Stimulated activated CD4-positive, alpha-beta T cell treated with anti-CD3 and anti-CD28 coated beads, Interleukin-12 subunit alpha, Interleukin-12 subunit beta, amount 100 ng/mL, for 24 hours (primary cell): ENCODE results near the gene C1orf198.

Experiments
- DNase-seq, 2 experiments: peaks; one replicate each; pipeline ENCODE4 v3.0.0-alpha.2; 2020; ENCODE audit warnings: low read depth in 2 of 2

C1orf198 gene

DNA sequence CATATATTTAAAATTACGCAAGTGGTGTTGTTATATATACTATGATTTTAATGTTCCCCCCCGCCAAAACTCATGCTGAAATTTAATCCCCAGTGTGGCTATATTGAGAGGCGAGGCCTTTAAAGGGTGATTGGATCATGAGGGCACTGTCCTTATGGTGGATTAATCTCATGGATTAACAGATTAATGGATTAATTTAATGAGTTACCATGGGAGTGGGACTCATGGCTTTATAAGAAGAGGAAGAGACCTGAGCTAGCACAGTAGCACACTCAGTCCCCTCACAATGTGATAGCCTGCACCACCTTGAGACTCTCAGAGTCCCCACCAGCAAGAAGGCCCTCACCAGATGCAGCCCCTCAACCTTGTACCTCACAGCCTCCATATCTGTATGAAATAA lies 34.8 kb downstream of the C1orf198 start:
- no peak for DNase-seq

DNA sequence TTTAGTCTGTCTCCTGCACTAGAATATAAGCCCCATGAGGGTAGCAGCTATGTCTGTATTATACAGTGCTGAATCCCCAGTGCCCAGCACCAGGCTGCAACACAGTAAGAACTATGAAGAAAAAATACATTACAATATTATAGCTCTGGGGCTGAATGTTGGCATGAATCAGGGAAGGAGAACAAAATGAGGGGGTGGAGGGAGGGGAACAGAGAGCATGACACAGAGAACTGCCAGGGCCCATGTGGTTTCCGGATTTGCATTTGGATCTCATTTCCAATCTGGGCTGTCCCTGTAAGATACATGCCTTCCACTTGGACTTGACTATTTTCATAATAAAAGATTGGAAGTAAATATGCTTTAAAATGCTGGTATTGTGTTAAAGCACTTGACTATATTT lies 35.8 kb downstream of the C1orf198 start:
- no peak for DNase-seq

DNA sequence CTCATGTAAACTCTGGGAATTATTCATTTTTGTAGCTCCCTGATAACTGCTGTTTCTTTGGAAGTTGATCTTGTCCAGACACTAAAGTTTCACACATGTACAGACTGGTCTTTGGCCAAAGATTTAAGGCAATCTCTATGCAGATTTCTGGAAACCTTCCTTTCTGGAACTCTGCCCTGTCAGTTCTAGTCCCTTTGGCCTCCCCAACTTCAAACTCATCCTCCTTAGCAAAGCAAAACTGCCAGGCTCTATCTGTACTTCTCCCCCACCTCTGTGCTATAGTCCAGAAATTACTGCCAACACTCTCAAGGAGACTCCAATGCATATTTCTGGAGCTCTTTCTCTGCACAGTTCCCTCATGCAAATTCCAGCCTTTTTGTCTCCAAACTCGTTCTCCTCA lies 36.5 kb downstream of the C1orf198 start:
- DNase-seq = no peak

DNA sequence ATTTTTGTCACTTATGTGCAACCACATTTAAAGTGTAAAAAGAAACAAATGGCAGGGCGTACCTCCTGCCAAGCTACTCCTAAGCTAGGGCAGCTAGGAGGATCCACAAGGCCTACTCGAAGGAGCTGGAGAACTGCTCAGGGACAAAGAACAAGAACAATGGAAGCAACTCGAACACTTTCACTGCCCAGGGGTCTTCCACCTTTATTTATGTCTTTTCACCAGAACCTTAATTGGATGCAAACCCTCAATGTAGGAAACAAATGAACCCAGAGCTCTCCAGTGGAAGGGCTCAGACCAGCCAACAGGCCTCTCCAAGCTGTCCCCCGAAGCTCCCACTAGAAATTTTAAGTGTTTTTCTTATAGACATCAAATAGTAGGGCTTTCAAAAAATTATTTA lies 39.9 kb downstream of the C1orf198 start:
- DNase-seq = no peak

DNA sequence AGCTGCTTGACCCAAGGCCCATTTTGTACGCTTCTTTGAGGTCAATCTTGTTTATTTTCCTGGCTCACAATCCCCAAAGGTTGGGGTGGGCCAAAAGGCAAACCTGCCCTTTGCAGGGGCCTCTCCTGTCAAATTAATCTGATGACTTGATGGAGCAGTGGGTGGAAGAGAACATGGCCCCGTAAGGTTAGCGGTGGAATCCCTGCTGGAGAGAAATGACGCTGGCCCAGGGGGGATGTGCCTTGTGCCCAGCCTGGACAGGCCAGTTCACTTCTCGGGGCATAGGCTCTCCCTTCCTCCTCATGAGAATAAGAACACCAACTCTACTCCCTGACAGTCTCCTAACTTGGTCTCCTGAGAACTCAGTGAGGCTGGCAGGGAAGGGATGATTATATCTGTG lies 40.5 kb downstream of the C1orf198 start:
- no peak for DNase-seq

DNA sequence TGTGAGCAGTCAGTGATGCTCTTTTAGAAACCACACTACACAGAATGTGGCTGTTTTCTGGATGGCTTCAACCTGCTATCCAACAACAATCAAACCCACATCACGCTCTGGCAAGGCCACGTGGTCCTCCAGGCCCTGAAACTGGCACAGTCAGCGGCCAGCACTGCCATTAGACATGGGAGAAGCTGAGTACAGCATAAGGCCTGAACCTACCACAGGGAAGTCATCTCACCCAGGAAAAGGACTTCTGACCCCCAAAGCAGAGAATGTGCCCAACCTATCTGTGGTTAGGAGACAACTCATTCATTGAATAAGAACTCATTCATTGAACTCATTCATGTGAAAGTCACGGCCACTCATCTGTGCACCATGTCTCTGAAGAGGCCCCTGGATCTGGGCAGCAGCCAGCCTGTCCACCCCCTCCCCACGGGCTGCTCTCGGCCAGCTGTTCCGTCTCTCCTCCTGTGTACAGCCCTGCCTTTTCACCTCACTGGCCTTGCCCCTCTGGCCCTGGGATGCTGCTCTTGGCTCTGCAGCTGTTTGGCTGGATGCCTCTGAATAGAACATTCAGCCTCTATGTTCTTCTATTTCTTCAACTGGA lies 41.1 kb downstream of the C1orf198 start:
- no peak for DNase-seq

DNA sequence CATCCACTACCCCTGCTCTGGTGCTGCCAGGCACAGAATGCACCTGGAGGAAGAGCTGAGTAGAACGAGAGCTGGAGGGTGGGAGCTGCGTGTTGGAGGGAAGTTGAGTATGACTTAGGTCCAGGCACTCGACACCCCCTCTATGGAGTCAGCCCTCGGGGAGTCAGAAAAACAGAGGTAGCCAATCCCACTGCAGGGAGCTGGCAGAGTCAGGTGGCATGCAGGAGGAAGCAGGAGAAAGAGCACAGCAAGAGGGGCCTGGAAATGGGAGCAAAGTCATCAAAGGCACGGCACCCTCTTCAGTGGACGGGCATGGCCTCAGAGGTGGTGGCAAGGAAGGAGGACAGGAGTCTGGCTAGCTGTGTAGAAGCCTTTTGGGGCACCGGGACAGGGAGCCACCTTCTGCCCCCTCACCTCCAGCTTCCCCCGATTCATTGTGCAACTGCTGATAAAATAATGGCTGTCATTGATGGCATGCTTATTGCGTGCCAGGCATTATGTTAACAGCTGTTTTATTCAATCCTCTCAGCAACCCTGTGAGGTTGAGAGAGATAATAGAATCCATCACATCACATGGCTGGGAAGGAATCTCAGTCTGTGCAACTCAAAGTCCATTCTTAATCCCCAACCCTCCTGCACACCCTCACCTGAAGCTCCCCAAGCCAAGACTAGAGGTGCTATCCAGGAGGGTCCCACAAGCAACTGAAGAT lies 42.0 kb downstream of the C1orf198 start:
- no peak for DNase-seq

DNA sequence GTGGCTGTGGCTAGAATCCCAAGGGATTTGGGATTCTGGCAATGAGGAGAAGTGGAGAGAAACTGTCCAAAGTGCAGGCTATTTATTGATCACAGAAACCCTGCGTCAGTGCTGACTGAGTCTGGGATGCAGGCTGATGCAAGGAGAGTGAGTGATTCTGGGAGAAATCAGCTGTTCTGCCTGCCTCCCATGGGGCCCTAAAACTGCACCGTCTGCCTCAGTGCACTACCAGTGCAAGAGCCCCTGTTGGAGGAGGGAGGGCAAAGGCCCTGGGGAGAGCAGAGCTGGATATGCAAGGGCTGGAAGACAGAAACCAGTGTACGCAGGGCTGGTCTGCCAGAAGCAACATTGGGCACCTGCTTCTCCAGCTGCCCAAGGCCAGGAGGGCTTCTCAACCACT lies 42.6 kb downstream of the C1orf198 start:
- no peak for DNase-seq

DNA sequence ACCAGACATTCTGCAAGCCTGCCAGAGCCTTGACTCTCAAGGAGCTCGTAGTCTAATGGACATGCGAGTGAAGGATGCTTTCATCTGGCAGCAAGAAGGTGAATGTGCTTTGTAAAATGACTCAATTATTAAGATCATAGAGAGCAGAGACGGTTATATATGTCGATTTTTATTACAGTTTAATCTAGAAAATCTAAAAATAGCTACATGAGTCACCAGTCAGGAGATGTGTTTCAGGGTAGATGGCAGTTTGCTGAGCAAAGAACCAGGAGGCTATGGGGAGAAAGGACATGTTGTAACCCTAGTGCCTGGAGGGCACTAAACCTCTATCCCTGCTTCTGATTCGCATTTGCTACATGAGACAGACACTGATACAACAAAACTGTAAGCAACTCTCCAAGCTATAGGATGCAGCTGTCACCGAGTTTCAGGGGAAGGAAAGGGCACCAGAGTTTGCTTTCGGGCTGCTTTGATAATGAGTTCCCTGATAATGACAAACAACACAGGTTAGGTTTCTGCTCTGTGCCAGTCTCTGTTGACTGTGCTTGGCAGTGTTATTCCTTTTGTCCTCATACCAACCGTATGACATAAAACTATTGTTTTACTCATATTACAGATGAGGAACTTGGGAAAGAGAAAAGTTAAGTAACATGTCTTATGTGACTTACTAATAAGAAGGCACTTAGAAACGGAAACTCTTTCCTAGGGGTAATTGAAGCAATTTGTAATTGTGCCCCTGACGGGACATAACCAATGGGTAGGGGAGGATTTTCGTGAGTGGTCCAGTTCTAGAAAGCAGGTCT lies 43.2 kb downstream of the C1orf198 start:
- DNase-seq = no peak

DNA sequence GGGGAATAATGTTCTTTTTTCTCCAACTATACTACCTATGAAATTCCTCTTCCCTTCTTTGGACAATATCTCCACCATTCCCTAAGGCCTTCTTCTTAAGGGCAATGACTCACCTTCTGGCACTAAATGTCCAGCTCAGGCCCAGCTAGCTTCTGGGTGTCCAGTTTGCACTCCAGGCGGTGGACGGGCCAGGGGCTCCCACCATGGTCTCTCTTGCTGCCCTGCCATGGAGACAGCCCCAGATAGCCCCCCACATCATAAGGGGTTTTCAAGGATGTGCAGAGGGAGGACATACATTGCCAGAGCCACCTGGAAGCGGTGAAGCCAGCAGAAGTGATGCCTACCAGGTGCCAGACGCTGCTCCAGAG lies 43.8 kb downstream of the C1orf198 start:
- no peak for DNase-seq

DNA sequence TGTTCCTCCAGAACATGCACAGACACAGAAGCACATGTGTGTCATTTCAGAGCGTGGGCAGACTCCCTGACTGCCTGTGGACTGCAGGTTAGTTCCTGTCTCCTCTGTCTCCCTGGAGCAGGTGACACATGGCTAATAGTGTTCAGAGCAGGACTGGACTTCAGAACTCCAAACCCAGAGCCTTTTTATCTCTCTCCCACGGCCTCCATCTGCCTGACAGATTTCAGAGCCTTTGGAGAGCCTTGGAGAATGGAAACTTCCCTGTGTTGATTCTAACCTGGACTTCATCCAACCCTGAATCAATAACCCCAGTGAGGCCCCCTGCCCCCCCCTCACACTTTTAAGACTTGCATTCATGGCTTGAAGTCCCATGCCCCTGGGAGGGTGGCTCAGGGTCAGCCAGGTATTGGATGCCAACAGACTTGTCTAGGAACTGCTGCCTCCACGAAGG lies 44.4 kb downstream of the C1orf198 start:
- no peak for DNase-seq

DNA sequence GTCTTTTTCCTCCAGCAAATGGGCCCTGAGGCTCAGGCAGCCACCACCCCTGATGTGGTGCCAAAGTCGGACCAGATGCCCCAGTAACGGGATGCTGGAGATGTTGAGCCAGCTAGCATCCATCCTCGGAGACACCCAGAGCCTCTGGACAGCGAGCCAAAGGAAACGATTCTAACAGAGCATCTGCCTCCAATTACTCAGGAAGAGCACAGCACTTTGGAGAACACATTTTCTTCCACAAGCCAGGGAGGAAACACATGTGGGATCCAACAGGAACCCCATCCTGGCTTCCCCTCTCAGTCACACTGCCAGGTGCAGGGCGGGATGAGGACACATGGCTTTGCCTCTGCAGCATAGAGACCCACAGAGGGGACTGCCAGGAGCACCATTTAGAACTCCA lies 44.9 kb downstream of the C1orf198 start:
- DNase-seq = no peak

DNA sequence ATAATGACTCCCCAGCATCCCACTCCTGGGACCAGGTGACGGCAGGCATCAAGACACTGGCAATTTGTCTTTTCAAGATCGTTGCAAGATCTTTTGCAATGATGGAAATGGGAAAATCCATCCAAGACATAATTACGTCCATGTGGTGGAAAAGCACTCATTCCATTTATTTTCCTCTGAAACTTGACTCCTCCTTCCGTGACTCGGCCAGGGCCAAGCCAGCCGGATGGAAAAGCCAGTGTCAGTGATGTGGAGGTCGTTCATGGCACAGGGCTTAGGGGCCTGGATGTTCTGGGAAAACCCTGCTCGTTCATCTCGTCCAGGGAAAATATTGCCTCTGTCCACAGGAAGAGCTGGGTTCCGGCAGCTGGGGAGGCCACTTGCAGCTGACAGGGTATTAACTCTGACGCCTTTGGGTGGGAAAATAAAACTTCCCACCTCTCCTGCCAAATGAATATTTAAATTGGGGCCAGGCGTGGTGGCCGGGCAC lies 46.2 kb downstream of the C1orf198 start:
- DNase-seq = no peak

DNA sequence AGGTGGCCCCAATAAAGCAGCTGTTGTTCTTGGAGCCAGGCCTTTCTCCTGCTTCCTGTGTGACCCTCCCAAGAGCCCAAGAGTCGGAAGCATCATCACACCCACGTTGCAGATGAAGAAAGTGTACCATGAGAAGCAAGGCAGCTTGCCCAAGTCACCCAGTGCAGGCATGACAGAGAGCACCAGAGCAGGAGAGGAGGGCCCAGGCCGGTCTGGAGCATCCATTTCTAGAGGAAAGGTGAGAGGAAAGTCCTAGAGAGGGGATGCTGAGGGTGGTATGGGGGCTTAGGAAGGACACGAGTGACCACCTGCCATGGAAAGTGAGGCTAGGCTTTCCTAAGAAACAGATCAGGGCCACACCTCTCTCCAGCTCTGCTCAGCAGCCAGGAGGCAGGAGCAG lies 47.0 kb downstream of the C1orf198 start:
- DNase-seq = no peak

DNA sequence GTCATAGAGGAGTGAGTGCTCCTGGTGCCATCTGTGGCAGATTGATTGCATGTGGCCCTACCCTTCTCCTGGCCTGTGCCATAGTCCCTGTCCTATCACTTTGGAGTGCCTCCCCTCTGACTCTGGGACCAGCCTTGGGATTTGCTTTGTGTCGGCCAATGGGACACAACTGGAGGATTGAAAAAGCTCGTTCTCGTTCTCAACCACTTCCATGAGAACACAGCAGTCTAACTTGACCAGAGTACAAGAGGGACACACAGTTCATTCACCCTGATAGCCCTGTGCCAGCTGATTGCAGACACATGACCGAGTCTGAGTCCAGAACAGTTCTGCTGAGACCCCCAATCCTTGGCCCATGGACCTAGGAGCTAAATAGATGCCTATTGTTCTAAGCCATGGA lies 47.8 kb downstream of the C1orf198 start:
- DNase-seq = no peak

DNA sequence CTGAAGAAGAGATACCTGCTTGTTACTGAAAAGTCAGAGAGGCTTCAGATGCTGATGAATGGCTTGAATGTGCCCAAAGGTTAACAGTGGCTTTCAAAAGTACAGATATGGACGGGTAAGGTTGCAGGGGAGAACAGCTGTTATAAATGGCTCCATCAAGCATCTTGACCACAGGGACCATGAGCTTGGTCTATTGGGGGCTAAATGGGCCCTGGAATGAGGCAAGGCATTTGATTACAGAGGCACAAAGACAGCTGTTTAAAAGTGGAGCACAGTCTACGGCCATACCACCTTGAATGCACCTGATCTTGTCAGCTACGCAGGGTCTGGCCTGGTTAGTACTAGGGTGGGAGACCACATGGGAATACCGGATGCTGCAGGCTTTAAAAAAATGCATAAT lies 48.3 kb downstream of the C1orf198 start:
- no peak for DNase-seq

DNA sequence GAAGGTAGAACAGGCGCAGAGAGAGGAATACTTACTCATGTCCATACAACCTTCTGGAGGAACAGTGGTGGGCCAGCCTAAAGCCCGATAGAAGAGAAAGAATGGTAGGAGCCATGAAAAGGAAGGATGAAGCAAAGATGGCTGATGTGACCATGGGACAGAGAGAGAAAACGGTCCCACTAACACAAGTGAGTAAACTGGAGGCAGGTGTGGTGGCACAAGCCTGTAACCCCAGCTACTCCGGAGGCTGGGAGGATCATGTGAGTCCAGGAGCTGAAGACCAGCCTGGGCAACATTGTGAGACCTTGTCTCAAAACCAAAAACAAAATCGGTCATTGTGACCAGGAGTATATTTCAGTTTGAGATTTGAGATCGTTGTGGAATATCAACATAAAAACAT lies 49.4 kb downstream of the C1orf198 start:
- DNase-seq = no peak

DNA sequence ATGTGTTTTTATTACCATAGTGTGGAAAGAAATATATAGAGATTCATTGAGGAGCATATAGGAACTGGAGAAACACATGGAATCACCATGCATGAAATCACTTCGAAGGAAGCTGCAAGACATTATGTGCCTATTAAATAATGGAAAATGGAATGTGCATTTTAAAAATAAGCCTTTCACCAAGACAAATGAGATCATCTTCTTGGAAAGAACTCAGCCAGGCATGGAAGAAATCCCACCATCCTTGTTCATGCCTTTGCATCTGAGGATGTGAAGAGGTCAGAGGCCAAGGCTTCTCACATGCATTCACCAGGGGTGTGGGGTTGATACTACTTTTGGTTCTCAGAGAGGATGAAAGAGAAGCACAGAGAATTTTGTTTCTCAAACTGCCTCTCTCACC lies 50.0 kb downstream of the C1orf198 start:
- no peak for DNase-seq

DNA sequence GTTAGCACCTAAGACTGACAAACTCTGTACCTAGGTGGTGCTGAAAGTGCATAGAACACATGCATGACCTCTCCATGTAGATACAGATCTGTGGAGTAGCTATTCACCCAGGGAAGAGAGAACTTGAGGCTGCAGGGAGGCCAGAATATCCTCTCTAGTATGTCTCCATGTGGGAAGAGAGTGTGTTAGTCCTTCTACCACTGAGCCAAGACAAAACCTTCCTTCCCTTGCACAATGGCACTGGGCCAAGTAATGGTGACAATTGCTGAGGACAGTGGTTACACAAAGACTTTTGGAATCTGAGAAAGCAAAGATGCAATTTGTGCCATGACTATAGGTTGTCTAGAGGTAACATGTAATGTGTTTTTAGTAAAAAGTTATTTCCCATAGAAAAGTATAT lies 52.3 kb downstream of the C1orf198 start:
- DNase-seq = no peak

DNA sequence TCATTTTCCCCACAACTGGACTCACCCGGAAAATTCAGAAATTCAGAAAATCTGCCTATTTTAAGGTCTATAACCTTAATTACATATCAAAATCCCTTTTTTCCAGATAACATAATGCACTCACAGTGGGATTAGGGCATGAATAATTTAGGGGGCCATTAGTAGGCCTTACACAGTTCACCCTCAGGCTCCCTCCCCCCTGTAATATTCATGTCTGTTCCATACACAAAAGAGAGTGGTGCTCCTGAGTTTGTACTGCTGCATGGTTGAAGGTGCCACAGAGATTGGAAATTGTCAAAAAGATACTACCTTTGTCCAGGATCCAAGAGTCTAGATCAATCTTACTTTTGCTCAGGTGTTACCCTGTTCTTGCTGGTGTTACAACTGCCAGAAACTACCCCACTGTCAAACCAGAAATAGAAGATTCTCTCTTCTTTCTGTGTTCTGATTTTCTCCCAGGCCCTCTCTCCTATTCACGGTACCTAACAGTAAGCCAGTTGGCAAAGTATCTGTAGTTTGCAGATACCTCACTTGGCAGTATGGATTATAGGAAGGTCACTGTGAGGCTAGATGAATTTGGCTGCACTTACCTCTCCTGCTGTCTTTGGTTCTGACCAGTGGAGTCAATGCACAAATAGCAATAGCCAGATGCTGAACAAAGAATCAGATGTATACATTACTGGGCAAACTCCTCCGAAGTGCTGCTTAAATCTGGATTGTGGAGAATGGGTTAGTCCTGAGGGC lies 53.2 kb downstream of the C1orf198 start:
- no peak for DNase-seq

DNA sequence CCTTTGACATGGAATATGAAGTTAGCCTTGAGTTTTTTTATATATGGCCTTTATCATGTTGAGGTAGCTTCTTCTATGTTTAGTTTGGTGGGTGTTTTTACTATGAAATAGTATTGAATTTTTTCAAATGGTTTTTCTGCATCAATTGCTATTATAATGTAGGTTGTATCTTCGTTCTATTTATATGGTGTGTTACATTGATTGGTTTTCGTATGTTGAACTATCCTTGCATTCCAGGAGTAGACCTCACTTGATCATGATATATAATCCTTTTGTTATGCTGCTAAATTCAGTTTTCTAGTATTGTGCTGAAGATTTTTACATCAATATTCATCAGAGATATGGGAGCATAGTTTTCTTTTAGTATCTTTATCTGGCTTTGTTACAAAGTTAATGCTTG lies 55.8 kb downstream of the C1orf198 start:
- DNase-seq = no peak
